ENCODE data around the gene PTPRT. TPM values are rescaled to one million over a fixed set of nuclear protein-coding genes. Genes with fewer than 3 reads are reported as not detected.

PTPRT gene
- total RNA-seq, 1 donor from 2014 or later = 0.10 TPM

DNA sequence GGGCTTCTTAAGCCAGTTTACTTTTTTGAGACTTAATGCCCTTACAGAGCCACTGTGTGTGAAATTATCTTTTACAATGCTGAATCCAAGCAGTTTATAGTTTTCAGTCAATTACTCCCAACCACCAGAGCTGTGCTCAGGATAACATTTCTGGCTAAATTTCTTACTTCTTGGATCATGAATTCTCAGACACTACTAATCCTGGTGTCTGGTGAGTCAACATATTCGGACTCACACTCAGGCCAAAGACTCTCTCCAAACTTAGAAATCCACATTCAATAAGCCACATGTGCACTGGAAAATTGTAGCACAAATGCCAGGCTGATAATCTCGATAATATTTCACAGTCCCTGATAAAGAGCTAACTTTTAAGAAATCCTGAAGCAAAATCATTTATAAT is 49.0 kb downstream of the PTPRT start:
- intact Hi-C loops (cut with micrococcal nuclease) = no loop called here
- ATAC-seq (no peak), DNase-seq (no peak)

- intact Hi-C loops (cut with micrococcal nuclease) = no loop called here
- no peak for ATAC-seq
- DNase-seq = no peak
Observed at GRCh38 chr20:43138061-43138770, 51.5 kb downstream of the PTPRT start.

- ATAC-seq (no peak), DNase-seq (no peak)
- intact Hi-C loops (cut with micrococcal nuclease) = no loop called here
Observed at GRCh38 chr20:43137160-43137559, 52.5 kb downstream of the PTPRT start.

GRCh38 chr20:43124241-43124640 is 65.5 kb downstream of the PTPRT start:
- intact Hi-C loops (cut with micrococcal nuclease) = no loop called here
- no peak for ATAC-seq
- DNase-seq = no peak

DNA sequence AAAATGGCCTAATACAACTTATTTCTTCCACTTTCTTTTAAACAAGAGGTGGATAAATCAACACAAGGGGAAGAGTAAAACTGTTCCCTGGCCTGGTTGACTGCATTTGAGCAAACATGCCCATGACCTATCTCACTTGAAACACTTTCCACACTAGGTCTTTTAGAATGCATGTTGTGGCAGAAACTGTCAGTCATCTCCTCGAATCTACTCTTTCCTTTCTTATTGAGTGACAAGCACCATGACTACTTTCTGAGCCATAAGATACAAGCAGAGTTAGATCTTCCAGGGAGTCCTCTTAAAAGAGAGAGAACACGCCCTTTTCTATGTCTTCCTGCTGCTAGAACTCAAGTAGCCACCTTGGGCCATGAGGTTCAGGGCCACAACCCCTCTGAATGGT is 66.5 kb downstream of the PTPRT start:
- ATAC-seq (no peak), DNase-seq (no peak)
- intact Hi-C loops (cut with micrococcal nuclease) = no loop called here

GRCh38 chr20:43119720-43120119 is 70.0 kb downstream of the PTPRT start:
- intact Hi-C loops (cut with micrococcal nuclease) = no loop called here
- DNase-seq (no peak), ATAC-seq (no peak)

GRCh38 chr20:43102394-43102793 is 87.3 kb downstream of the PTPRT start:
- intact Hi-C loops (cut with micrococcal nuclease) = no loop called here
- no peak for ATAC-seq
- no peak for DNase-seq

DNA sequence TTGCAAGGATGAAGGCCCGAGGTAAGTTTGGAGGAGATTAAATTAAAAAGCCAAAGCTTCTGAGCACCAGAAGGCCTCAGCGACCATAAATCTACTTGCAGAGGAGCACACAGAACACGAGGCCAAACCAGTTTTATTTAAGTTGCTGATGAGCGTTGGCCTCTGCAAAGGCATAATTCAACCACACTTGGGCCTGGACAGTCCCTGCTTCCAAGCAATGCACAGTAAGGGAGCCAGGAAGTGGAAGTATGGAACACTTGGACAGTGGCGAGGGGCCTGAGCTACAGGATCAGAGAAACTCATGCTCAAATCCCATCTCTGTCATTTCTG is 92.8 kb downstream of the PTPRT start:
- ATAC-seq (no peak), DNase-seq (no peak)
- intact Hi-C loops (cut with micrococcal nuclease) = no loop called here

DNA sequence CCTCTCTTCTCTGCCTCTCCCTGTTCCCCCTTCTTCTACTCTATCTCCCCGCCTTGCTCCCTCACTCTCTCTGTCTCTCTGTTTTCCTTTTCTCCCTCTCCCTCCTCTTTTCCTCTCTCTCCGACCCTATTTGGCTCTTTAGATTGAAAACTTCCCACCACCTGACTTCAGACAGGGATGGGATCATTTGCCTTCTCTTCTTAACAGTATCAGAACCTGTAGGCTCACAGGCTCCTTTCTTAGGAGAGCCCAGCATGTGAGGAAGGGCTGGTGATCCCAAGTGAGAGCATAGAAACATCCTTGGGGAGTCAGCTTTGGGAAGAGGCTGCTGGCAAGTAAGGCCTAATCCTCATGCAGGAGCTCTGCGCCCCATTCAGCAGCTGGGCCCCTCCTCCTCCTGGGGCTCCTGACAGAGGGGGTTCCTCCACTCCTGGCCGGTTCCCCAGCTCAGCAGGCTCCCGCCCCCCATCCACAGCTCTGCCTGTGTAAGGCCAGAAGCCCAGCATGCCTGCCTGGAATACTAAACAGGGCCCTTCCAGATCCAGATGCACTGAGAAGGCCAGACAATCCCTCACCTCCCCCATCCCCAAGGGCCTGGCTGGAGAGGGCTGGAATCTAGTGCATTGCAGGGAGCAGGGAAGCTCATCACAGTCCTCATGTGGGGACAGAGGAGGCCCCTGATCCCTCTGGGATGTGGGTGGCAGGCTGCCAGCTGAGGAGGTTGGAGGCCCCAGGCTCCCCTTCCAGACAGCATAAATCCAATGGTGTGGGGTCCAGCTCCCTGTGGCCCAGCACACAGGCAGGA is 93.4 kb downstream of the PTPRT start:
- no peak for DNase-seq
- no peak for ATAC-seq
- intact Hi-C loops (cut with micrococcal nuclease) = no loop called here

DNA sequence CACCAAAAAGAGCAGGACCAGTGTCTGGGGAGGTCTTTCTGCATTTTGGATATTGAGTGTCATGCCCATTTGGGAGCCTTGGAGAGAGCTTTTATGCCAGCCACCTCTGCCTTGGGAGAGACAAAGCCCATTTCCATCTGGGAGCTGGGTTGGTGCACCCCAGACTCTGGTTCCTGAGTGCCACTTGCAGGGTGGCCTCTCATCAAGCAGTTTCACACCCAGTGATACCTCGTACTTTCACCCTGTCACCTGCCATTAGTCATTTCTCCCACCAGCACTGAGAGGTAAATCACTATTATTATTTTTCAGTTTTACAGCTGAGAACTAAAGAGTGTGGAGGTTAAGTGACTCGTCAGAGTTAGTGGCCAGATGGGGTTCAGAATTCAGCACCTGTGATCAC is 94.7 kb downstream of the PTPRT start:
- ATAC-seq (no peak), DNase-seq (no peak)
- intact Hi-C loops (cut with micrococcal nuclease) = no loop called here

DNA sequence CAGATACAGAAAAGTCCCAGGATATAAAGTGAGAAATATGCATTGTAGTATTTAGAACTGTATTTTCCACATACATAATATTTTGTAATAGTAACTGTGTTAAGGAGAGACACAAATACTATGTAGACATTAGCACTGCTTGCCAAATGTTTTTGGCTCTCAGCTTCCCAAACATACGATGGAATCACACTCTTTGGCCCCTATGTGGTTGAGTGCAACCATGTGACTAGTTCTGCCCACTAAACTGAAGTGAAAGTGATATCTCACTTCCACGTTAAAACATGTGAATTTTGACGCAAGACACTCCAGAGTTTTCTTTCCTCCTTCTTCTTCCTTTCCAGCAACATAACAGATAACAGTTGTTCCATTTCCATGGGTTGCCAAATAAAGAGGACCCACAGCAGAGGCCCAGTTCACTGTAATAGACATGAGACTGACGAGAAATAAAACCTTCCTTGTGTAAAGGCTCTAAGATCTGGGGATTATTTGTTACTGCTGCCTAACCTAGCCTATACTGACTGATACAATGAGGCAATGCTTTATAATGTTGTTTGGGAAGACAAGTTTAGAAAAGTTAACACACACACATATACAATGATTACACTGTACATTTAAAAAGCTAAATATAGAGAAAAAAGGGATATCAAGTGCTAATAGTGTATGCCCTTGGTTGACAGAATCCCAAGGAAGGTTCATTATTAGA is 97.2 kb downstream of the PTPRT start:
- DNase-seq (no peak), ATAC-seq (no peak)
- intact Hi-C loops (cut with micrococcal nuclease) = no loop called here

DNA sequence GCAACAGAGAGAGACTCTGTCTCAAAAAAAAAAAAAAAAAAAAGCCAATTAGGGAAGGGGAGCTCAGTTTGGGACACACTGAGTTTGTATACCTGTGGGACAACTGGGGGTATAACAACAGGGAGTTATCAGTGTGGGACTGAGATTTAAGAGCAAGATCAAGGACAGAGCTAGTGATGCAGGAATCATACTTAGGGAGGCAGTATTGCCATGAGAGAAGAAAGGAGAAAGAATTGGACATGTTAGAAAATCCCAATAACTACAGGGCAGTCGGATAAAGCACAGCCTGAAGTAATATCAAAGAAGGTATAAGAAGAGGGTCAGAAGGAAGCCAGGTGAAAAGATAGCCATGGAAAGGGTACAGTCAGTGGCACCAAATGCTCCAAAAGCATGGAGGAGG is 121.2 kb downstream of the PTPRT start:
- ATAC-seq (no peak), DNase-seq (no peak)
- intact Hi-C loops (cut with micrococcal nuclease) = no loop called here

- DNase-seq = no peak
- ATAC-seq = no peak
- intact Hi-C loops (cut with micrococcal nuclease) = no loop called here
Observed at GRCh38 chr20:43066125-43066524, 123.6 kb downstream of the PTPRT start.

DNA sequence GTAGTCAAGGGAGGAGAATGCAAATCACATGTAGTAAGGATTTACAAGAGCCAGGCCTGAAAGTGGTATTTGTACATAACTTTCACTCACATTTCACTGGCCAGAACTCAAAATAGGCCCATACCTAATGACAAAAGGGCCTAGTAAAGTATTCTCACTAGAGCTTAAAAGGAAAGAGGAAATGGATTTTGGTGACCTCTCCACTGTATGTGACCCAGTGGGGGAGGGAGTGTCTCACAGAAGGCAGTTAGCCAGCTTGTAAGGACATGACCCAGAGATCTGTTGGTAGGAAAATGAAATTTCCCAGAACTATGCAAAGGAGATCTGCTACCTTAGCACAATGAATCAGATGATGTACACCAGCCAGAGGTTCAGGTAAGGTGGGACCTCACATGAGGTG is 124.4 kb downstream of the PTPRT start:
- no peak for DNase-seq
- intact Hi-C loops (cut with micrococcal nuclease) = no loop called here
- ATAC-seq = no peak

GRCh38 chr20:43058077-43058476 is 131.6 kb downstream of the PTPRT start:
- intact Hi-C loops (cut with micrococcal nuclease) = no loop called here
- ATAC-seq = no peak
- DNase-seq = no peak

- ATAC-seq = no peak
- intact Hi-C loops (cut with micrococcal nuclease) = no loop called here
Observed at GRCh38 chr20:43057317-43057716, 132.4 kb downstream of the PTPRT start.

DNA sequence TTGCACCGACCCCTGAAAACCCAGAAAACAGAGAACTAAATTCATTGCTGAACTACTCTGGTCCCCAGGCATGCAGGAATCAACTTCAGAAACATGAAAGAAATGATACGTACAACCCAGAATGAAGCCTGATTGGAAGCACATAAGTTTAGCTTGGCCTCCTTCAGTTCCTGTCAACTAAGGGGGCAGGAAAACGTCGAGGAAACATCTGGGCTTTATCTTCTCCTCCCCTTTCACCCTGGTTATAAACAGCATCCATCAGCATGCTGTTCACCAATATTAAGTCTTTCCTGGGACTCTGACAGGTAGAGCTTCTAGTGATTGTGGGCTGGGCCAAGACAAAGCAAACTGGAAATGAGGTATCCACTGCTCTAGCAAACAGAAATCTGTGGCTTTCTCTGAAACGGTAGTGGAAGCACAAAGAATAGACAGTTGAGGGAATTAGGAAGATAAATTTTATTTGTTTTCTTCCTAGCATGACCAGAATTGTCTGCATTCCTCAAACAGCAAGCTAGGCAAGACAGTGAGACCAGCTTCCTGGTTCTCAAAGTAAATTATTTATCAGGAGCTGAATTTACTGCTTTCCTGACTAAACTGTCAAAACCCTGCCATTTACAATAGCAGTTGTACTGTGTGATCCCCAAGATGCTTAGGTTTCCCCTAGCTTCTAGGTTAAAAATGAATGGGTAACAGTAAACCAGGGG is 134.4 kb downstream of the PTPRT start:
- intact Hi-C loops (cut with micrococcal nuclease) = no loop called here
- ATAC-seq (no peak), DNase-seq (no peak)

More at GRCh38 chr20:43057317-43057716, 132.4 kb downstream of the PTPRT start:
- no peak for DNase-seq

- intact Hi-C loops (cut with micrococcal nuclease) = no loop called here
- no peak for DNase-seq
- ATAC-seq = no peak
Observed at GRCh38 chr20:43052532-43052931, 137.2 kb downstream of the PTPRT start.

DNA sequence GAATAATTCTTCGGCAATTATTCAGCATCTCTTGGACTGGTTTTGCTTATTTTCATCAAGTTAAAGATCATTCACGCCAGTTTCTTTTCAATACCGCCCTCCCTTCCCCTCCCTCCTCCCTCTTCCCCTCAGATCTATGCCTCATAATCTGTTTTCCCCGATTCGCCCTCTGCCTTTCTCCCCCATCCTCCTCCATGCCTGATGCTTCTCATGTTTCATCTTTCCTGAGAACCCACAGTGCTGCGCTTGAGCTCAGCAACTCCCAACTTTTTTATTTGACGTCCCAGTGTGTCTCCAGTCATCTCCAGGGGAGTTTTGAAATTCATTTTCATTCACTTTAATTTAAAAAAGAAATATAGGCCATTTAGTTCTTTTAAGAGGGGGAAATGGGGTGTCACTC is 142.7 kb downstream of the PTPRT start:
- intact Hi-C loops (cut with micrococcal nuclease) = no loop called here
- no peak for ATAC-seq

DNA sequence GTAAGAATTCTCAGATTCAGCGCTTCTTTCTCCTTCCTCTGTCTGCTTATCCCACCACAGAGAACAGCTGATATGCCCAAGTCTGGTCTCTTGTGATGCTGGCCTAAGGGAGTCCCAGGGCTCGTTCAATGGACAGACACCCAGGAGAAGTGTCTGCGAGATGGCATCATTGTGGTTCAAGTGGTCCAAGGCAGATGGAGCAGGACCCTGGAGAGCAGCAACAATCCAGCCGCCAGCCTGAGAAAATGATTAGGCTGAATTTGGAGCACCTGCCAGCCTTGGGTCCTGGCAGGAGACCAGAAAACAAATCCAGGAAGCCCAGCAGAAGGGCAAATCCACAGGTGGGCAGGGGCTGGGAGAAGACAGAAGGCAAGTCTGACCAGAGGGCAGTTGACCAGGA is 145.8 kb downstream of the PTPRT start:
- no peak for ATAC-seq
- intact Hi-C loops (cut with micrococcal nuclease) = no loop called here
- no peak for DNase-seq

More for the DNA sequence above, 142.7 kb downstream of the PTPRT start:
- DNase-seq = no peak

Measured in left ventricle myocardium superior (tissue), 1 donor.